Globus pallidus (tissue), 1 donor: ENCODE measurements around the gene ARID1A.

Source experiments
- DNase-seq: peaks from one replicate; pipeline ENCODE4 v3.0.0-alpha.2; 2015; ENCODE audit warnings: low spot score

ARID1A gene

GRCh38 chr1:26759531-26759930 lies 63.7 kb downstream of the ARID1A start:
- DNase-seq = no peak

DNA sequence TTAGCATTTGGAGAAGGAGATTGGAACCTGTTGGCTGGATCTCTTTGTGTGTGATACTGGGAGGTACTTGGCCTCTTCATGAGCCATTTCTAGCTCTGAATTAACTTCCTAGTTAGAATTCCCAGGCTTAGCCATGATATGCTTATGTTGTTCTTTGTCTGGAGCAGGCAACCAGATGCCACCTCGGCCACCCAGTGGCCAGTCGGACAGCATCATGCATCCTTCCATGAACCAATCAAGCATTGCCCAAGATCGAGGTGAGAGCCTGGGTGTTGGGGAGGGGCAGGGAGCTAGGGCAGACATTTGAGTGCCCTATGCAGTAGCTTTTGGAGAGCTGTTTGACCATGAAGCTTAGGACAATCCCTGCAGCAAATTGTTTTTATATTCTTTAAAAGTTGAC lies 65.4 kb downstream of the ARID1A start:
- DNase-seq = peak; percentile 47

GRCh38 chr1:26767714-26768113 lies 71.9 kb downstream of the ARID1A start:
- no peak for DNase-seq

GRCh38 chr1:26768755-26769154 lies 72.9 kb downstream of the ARID1A start:
- no peak for DNase-seq

GRCh38 chr1:26771285-26771642 lies 75.4 kb downstream of the ARID1A start:
- no peak for DNase-seq

GRCh38 chr1:26771643-26772321 lies 76.0 kb downstream of the ARID1A start:
- DNase-seq = no peak

GRCh38 chr1:26772687-26773086 lies 76.9 kb downstream of the ARID1A start:
- DNase-seq = no peak

GRCh38 chr1:26774462-26774861 lies 78.6 kb downstream of the ARID1A start:
- no peak for DNase-seq

GRCh38 chr1:26775666-26776065 lies 79.9 kb downstream of the ARID1A start:
- DNase-seq = no peak

DNA sequence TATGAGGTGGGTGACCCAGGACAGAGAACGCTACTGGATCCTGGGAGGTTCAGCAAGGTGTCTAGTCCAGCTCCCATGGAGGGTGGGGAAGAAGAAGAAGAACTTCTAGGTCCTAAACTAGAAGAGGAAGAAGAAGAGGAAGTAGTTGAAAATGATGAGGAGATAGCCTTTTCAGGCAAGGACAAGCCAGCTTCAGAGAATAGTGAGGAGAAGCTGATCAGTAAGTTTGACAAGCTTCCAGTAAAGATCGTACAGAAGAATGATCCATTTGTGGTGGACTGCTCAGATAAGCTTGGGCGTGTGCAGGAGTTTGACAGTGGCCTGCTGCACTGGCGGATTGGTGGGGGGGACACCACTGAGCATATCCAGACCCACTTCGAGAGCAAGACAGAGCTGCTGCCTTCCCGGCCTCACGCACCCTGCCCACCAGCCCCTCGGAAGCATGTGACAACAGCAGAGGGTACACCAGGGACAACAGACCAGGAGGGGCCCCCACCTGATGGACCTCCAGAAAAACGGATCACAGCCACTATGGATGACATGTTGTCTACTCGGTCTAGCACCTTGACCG lies 83.4 kb downstream of the ARID1A start:
- no peak for DNase-seq

DNA sequence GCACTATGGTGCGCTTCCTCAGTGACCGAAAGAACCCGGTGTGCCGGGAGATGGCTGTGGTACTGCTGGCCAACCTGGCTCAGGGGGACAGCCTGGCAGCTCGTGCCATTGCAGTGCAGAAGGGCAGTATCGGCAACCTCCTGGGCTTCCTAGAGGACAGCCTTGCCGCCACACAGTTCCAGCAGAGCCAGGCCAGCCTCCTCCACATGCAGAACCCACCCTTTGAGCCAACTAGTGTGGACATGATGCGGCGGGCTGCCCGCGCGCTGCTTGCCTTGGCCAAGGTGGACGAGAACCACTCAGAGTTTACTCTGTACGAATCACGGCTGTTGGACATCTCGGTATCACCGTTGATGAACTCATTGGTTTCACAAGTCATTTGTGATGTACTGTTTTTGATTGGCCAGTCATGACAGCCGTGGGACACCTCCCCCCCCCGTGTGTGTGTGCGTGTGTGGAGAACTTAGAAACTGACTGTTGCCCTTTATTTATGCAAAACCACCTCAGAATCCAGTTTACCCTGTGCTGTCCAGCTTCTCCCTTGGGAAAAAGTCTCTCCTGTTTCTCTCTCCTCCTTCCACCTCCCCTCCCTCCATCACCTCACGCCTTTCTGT lies 84.6 kb downstream of the ARID1A start:
- no peak for DNase-seq

GRCh38 chr1:26781206-26781825 lies 85.5 kb downstream of the ARID1A start:
- DNase-seq = no peak

GRCh38 chr1:26782521-26783212 lies 86.9 kb downstream of the ARID1A start:
- DNase-seq = no peak

DNA sequence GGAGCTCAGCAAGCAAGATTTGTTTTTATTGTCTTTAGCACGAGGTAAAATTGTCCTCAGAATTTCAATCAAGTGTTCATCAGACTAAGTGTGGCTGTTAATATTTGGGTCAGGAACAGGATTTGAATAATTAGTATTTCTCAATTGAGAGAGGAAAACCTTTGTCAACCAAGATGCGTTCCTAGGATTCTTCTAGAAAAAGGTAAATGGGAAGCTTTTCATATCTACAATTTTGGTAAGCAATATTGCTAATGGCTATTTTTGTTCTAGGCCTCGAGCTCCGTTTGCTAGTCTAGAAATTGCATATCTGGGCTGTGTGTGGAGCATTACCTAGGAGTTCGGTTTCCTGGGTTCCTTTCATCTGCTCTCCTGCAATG lies 87.8 kb downstream of the ARID1A start:
- DNase-seq = no peak

GRCh38 chr1:26784023-26784871 lies 88.4 kb downstream of the ARID1A start:
- peak; percentile 80 for DNase-seq

DNA sequence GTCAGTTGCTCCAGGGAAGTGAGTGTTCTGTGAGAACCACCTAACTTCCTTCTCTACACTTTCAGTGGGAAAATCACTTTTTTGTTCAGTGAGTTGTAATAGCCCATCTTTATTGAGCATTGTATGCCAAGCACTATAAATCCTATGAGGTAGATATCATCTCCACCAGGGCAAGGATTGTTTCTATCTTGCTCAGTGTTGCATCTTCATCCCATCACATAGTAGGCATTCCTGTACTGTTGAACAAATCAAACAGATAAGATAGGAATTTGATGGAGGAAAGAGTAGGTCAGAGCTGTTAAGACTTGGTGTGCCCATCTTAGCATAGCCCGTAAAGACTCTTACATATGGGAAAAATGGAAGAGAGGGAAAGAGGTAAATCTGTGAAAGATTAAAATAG lies 89.1 kb downstream of the ARID1A start:
- DNase-seq = no peak

DNA sequence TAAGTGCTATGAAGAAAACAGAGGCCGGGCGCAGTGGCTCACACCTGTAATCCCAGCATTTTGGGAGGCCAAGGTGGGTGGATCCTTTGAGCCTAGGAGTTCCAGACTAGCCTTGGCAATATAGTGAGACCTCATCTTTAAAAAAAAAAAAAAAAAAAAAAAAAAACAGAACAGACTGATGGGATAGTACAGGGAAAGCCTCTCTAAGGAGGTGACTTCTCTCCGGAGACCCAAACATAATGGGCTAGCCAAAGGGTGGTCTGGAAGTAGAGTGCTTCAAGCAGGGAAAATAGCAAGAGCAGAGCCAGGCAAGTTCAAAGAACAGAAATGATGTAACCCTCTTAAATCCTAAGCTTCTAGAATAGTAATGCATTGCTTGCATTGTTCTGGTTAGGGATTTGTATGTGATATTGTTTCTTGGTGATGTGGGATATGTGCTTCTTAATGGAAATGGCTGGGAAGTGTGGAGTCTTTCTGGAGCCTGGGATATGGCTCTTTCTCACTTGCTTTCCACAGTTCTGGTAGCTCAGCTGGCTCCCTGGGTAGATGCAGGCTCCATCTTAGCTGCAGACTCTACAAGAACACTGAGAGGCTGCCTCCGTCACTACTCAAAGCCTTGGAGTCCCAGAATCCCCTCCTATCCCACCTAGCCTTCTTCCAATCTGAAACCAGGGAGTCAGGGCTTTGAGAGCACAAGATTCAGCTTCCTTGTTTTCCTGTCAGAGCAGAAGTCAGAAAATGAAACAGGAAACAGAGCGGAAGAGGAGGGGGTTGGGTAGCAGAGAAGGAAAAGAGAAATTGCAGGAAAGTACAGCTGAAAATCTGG lies 90.0 kb downstream of the ARID1A start:
- DNase-seq = peak; percentile 66

DNA sequence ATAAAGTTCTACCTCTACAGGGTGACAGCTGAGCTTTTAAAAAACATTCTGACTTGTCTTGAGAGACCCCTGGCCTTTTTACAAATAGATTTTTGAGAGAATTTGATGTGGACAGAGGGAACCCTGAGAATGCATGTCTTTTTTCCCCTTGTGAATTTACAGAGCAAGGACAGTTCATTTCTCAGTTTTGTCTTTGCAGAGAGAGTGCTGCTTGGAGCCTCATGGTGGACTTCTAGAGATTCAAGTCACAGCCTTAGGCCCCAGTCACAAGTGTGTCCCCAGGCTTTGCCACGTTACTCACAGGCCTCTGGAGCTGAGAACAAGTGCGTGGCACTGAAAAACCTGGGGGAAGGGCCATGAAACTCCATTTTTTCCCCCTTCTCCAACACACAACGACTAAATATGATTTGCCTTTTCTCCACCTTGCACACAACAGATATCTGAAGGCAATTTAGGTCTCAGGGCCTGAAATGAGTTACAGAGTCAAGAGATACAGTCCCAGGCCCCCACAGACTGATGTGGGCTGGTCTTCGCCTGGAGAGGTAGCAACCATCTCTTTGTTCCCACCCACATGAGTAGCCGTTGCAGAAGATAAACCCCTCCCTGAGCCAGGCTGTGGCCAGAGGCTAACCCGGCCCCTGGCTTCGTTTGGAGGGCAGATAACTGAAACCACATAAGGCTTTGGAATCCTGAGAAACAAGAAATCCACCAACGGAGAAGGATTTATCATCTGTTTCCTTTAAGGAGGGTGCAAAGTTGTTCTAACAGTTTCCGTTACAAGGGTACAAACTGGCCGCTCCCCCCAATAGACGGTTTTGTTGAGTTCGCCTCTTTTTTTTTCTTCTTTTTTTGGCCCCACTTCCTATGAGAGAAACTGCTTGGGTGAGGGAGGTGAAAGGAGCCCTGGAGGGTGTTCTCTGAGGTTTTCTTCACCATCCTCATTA lies 90.9 kb downstream of the ARID1A start:
- DNase-seq = peak; percentile 68

DNA sequence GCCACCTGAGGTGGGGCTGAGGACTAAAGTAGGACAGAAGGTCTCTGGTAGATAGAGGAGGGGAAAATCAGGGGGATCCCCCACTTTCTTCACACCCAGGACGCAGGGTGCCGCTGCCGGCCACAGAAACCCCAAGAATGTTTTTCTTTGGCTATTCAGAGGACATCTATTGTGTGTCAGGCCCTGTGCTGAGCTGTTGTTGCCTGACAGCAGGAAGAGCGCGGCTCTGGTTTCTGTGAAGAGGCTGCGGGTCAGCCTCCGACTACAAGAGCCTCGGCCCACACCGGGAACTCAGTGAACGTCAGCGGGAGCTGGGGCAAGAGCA lies 91.5 kb downstream of the ARID1A start:
- DNase-seq = no peak
